Smooth muscle cell (in vitro differentiated cells): ENCODE measurements around the gene HMGA1. TPM values are rescaled to one million over a fixed set of nuclear protein-coding genes. Genes with fewer than 3 reads are reported as not detected.

Experiments used
- DNase-seq: peaks from one replicate; lab custom pipeline; 2025; ENCODE audit not compliant: unreplicated experiment; lab: John Stamatoyannopoulos, UW
- H2AFZ ChIP-seq: fragments of 200-600 bp; sonication (generic); 2 replicates; pipeline ENCODE4 v1.6.0; 2016; ENCODE audit warnings: antibody characterized with exemption, low read depth, mild to moderate bottlenecking
- H3F3A ChIP-seq: fragments of 200-600 bp; sonication (generic); 2 replicates; pipeline ENCODE4 v1.6.0; 2017; ENCODE audit warnings: antibody characterized with exemption, low read depth
- H3K27ac ChIP-seq: fragments of 200-600 bp; sonication (generic); 2 replicates; pipeline ENCODE4 v1.5.1; 2016; ENCODE audit warnings: low read depth, mild to moderate bottlenecking
- H3K27me3 ChIP-seq: fragments of 200-600 bp; sonication (generic); 2 replicates; pipeline ENCODE4 v1.6.1; 2016; ENCODE audit warnings: low read depth, mild to moderate bottlenecking
- H3K36me3 ChIP-seq: fragments of 200-600 bp; sonication (generic); 2 replicates; pipeline ENCODE4 v1.5.1; 2016; ENCODE audit warnings: low read depth
- H3K4me1 ChIP-seq: fragments of 200-600 bp; sonication (generic); 2 replicates; pipeline ENCODE4 v1.5.1; 2016; ENCODE audit warnings: low read depth
- H3K4me2 ChIP-seq: fragments of 200-600 bp; sonication (generic); 2 replicates; pipeline ENCODE4 v1.6.0; 2016; ENCODE audit warnings: mild to moderate bottlenecking
- H3K4me3 ChIP-seq: fragments of 200-600 bp; sonication (generic); 2 replicates; pipeline ENCODE4 v1.5.1; 2016; ENCODE audit warnings: mild to moderate bottlenecking
- H3K79me2 ChIP-seq: fragments of 200-600 bp; sonication (generic); 2 replicates; pipeline ENCODE4 v1.6.0; 2016; ENCODE audit warnings: low read depth, mild to moderate bottlenecking
- H3K9ac ChIP-seq: fragments of 200-600 bp; sonication (generic); 2 replicates; pipeline ENCODE4 v1.6.0; 2016; ENCODE audit warnings: low read depth
- H3K9me3 ChIP-seq: fragments of 200-600 bp; sonication (generic); replicated peaks from 2 replicates; pipeline ENCODE4 v1.5.1; 2016; ENCODE audit warnings: low read depth
- H4K20me1 ChIP-seq: fragments of 200-600 bp; sonication (generic); 2 replicates; pipeline ENCODE4 v1.6.0; 2016; ENCODE audit warnings: low read depth
- CTCF ChIP-seq: fragments of 200-600 bp; sonication (generic); IDR thresholded peaks from 2 replicates; pipeline ENCODE4 v1.5.1; 2017; ENCODE audit warnings: borderline replicate concordance, mild to moderate bottlenecking, antibody characterized with exemption; ENCODE audit not compliant: insufficient read depth, poor library complexity, severe bottlenecking
- WGBS: methylation state at CpG from one replicate; pipeline ENCODE4 v1.1.7; 2016; ENCODE audit warnings: low lambda C conversion rate; 5-methylcytosine and 5-hydroxymethylcytosine counted together
- polyA plus RNA-seq: library from polyadenylated mRNA; unstranded; fragments of >200 nt; fragmentation: Nextera tagmentation; extraction: Ambion mirVana; gene quantifications from 2 replicates; pipeline ENCODE4 v1.2.1, GENCODE V29; 2016
- total RNA-seq: library from RNA; depleted of rRNA; stranded (reverse); fragments of >200 nt; gene quantifications from 2 replicates; pipeline ENCODE4 v1.2.3, GENCODE V29; 2014

HMGA1 gene
- total and polyA plus RNA-seq, 2 experiments from 2014 or later: 41.8 to 69.9 TPM

- Histone ChIP-seq H4K20me1 (peaks cover 19% of the 10 kb centered on the region), H3K9me3 (no peaks in the 10 kb centered on the region), H3K79me2 (peaks cover 7% of the 10 kb centered on the region), H3K36me3 (no peaks in the 10 kb centered on the region), H3K27me3 (no peaks in the 10 kb centered on the region), H3K4me2 (peak overlapping the region; percentile 88), H3K27ac (peak overlapping the region; percentile 77), H2AFZ (no peak overlapping the region), H3K9ac (peak overlapping the region; percentile 69), H3K4me3 (peak overlapping the region; percentile 88), H3F3A (peaks cover 15% of the 10 kb centered on the region), H3K4me1 (peaks cover 22% of the 10 kb centered on the region)
- no peak for TF ChIP-seq CTCF
- 4% methylated on average over 37 of the region's 75 CpGs for WGBS
- DNase-seq: peak; percentile 32
Observed at GRCh38 chr6:34235307-34236130, 1.2 kb upstream of the HMGA1 start.

GRCh38 chr6:34236131-34236442 lies 586 bp upstream of the HMGA1 start:
- Histone ChIP-seq H3K36me3 (no peaks in the 10 kb centered on the region), H3K9me3 (no peaks in the 10 kb centered on the region), H4K20me1 (peaks cover 19% of the 10 kb centered on the region), H3K9ac (peak overlapping the region; percentile 69), H3K4me2 (peak overlapping the region; percentile 88), H3K4me1 (peaks cover 22% of the 10 kb centered on the region), H3K79me2 (peaks cover 7% of the 10 kb centered on the region), H2AFZ (no peak overlapping the region), H3K4me3 (peak overlapping the region; percentile 88), H3F3A (peaks cover 15% of the 10 kb centered on the region), H3K27ac (peak overlapping the region; percentile 77), H3K27me3 (no peaks in the 10 kb centered on the region)
- TF ChIP-seq CTCF: no peak
- no peak for DNase-seq
- WGBS: 5% methylated on average over 13 of the region's 13 CpGs

- WGBS: 1% methylated on average over 29 of the region's 78 CpGs
- H3K9ac ChIP-seq: no peak overlapping the region
- H3K4me1 ChIP-seq: peaks cover 22% of the 10 kb centered on the region
- H3K4me2 ChIP-seq: peak overlapping the region; percentile 98
- peaks cover 19% of the 10 kb centered on the region for H4K20me1 ChIP-seq
- peak overlapping the region; percentile 88 for H3K4me3 ChIP-seq
- no peaks in the 10 kb centered on the region for H3K9me3 ChIP-seq
- no peak overlapping the region for H3K27ac ChIP-seq
- H3K27me3 ChIP-seq: no peaks in the 10 kb centered on the region
- no peak for DNase-seq
- no peaks in the 10 kb centered on the region for H3K36me3 ChIP-seq
- H2AFZ ChIP-seq: peak overlapping the region; percentile 86
- H3F3A ChIP-seq: peaks cover 15% of the 10 kb centered on the region
- peaks cover 7% of the 10 kb centered on the region for H3K79me2 ChIP-seq
- TF ChIP-seq CTCF: no peak
Observed at GRCh38 chr6:34237316-34237721, 646 bp downstream of the HMGA1 start.
